Caco-2 (cell line): ENCODE data around the gene ENTPD1. TPM values are rescaled to one million over a fixed set of nuclear protein-coding genes. Genes with fewer than 3 reads are reported as not detected.

Experiments
- BruUV-seq: library from RNA; stranded (reverse); fragments of 400-500 nt; replicated peaks from 2 replicates; lab custom pipeline; 2021; lab: Mats Ljungman, UMichigan
- CTCF ChIA-PET: fragments of 300-600 bp; sonication (Branson Sonifier 250); formaldehyde crosslinking; loops from one replicate; lab custom pipeline; 2022; ENCODE audit warnings: antibody characterized with exemption; lab: Charles Lee
- POLR2A ChIA-PET: fragments of 300-600 bp; sonication (Branson Sonifier 250); formaldehyde crosslinking; loops from one replicate; lab custom pipeline; 2022; ENCODE audit warnings: antibody characterized with exemption; lab: Charles Lee
- DNase-seq, 2 experiments: peaks; one replicate each; pipeline versions ENCODE4 v3.0.0 to v3.0.0-alpha.2; 2020 to 2022
- H3K27me3 ChIP-seq: replicated peaks from 2 replicates; pipeline ENCODE4 v1.6.0; 2011; ENCODE audit warnings: low read length; ENCODE audit not compliant: control insufficient read depth, insufficient read depth
- H3K36me3 ChIP-seq: 2 replicates; pipeline ENCODE4 v1.5.1; 2011; ENCODE audit warnings: low read length; ENCODE audit not compliant: control insufficient read depth, insufficient read depth
- H3K4me1 ChIP-seq: fragments of 250-450 bp; sonication (Bioruptor Pico); 2 replicates; pipeline ENCODE4 v1.5.1; 2020; ENCODE audit warnings: mild to moderate bottlenecking
- H3K4me3 ChIP-seq: 2 replicates; pipeline ENCODE4 v1.5.1; 2011; ENCODE audit warnings: low read depth, mild to moderate bottlenecking, control low read depth, low read length
- H3K9me3 ChIP-seq: fragments of 250-450 bp; sonication (Bioruptor Pico); 2 replicates; pipeline ENCODE4 v1.5.1; 2020; ENCODE audit warnings: mild to moderate bottlenecking, moderate library complexity
- H3K27ac Mint-ChIP-seq: one replicate; pipeline ENCODE4 v1.8.0; 2022; ENCODE audit warnings: mixed read lengths; ENCODE audit not compliant: unreplicated experiment
- H3K27me3 Mint-ChIP-seq: one replicate; pipeline ENCODE4 v1.8.0; 2022; ENCODE audit warnings: mixed read lengths; ENCODE audit not compliant: insufficient read depth, unreplicated experiment
- H3K36me3 Mint-ChIP-seq: one replicate; pipeline ENCODE4 v1.8.0; 2022; ENCODE audit warnings: mild to moderate bottlenecking, mixed read lengths; ENCODE audit not compliant: insufficient read depth, unreplicated experiment
- H3K4me1 Mint-ChIP-seq: one replicate; pipeline ENCODE4 v1.8.0; 2022; ENCODE audit warnings: low read depth, mixed read lengths; ENCODE audit not compliant: unreplicated experiment
- H3K4me3 Mint-ChIP-seq: one replicate; pipeline ENCODE4 v1.8.0; 2022; ENCODE audit warnings: mild to moderate bottlenecking, moderate library complexity, mixed read lengths; ENCODE audit not compliant: unreplicated experiment
- H3K9me3 Mint-ChIP-seq: one replicate; pipeline ENCODE4 v1.8.0; 2022; ENCODE audit warnings: mixed read lengths; ENCODE audit not compliant: unreplicated experiment
- CTCF ChIP-seq, 2 experiments: fragments of 200-600 bp in 1 of 2; IDR thresholded peaks; 1 replicate in 1 of 2; 2 replicates in 1 of 2; pipeline versions ENCODE4 v1.5.1 to v1.8.0; 2011 to 2022; ENCODE audit warnings: antibody characterized with exemption in 1 of 2, control low read depth in 1 of 2, inconsistent platforms in 1 of 2, low read depth in 1 of 2, low read length in 1 of 2, mild to moderate bottlenecking in 1 of 2, moderate library complexity in 1 of 2; ENCODE audit not compliant: insufficient read depth in 1 of 2, severe bottlenecking in 1 of 2, unreplicated experiment in 1 of 2
- intact Hi-C: fragments of 100-400 bp; cut with micrococcal nuclease; formaldehyde crosslinking; loops from one replicate; pipeline ENCODE4 v1.10.0; 2022; ENCODE audit not compliant: unreplicated experiment
- total RNA-seq: library from RNA; stranded (reverse); gene quantifications from 2 replicates; pipeline ENCODE4 v1.2.3, GENCODE V29; 2022

Gene ENTPD1
- total RNA-seq, 1 experiment from 2014 or later = 2.2 TPM

GRCh38 chr10:95861386-95861785 is 105.4 kb downstream of the ENTPD1 start:
- no peak overlapping the region for H3K27ac Mint-ChIP-seq
- Histone ChIP-seq H3K4me1 (peaks cover 11% of the 10 kb centered on the region; the same call in 1 of the 2 replicates), H3K27me3 (no peaks in the 10 kb centered on the region), H3K9me3 (no peaks in the 10 kb centered on the region), H3K36me3 (no peaks in the 10 kb centered on the region), H3K4me3 (no peak overlapping the region)
- CTCF ChIA-PET = interaction anchor here (2.4 kb wide), 1 partner anchor 168 kb away, joined by 8 read pairs; the partner anchor contains the start of gene TCTN3
- intact Hi-C loops = no loop called here
- no peaks in the 10 kb centered on the region for H3K27me3 Mint-ChIP-seq
- no peak for TF ChIP-seq CTCF (IDR thresholded peaks at IDR 0.05; ENCODE audit: insufficient read depth in 1 of 2, low read depth in 1 of 2, low read length in 1 of 2, severe bottlenecking in 1 of 2, unreplicated experiment in 1 of 2)
- BruUV-seq = no TSS peak
- peaks cover 12% of the 10 kb centered on the region for H3K4me1 Mint-ChIP-seq
- H3K9me3 Mint-ChIP-seq = peaks cover under 1% of the 10 kb centered on the region
- H3K36me3 Mint-ChIP-seq = no peaks in the 10 kb centered on the region
- no peak for DNase-seq
- POLR2A ChIA-PET = no interaction called here
- no peak overlapping the region for H3K4me3 Mint-ChIP-seq

GRCh38 chr10:95864906-95865813 is 109.2 kb downstream of the ENTPD1 start:
- ChIA-PET POLR2A (interaction anchor here (2.6 kb wide), 1 partner anchor 172 kb away, joined by 14 read pairs; the partner anchor contains the start of gene TCTN3), CTCF (interaction anchor here (0.6 to 2.8 kb wide), 10 partner anchors 18 to 263 kb away, joined by 3 to 75 read pairs (median 4); partner anchors contain the start of genes CC2D2B and TCTN3)
- BruUV-seq = no TSS peak
- H3K27me3 ChIP-seq = no peaks in the 10 kb centered on the region
- Mint-ChIP-seq H3K36me3 (no peaks in the 10 kb centered on the region), H3K4me1 (peaks cover 15% of the 10 kb centered on the region), H3K27ac (no peak overlapping the region), H3K9me3 (no peaks in the 10 kb centered on the region), H3K4me3 (no peak overlapping the region), H3K27me3 (no peaks in the 10 kb centered on the region)
- H3K4me1 ChIP-seq = peaks cover 17% of the 10 kb centered on the region; the same call in 1 of the 2 replicates
- intact Hi-C loops = loop anchor here (1.0 kb wide), 1 partner anchor 171 kb away; no protein-coding TSS in a partner anchor
- H3K9me3 ChIP-seq = no peaks in the 10 kb centered on the region
- TF ChIP-seq CTCF (IDR thresholded peaks at IDR 0.05; ENCODE audit: insufficient read depth in 1 of 2, low read depth in 1 of 2, low read length in 1 of 2, severe bottlenecking in 1 of 2, unreplicated experiment in 1 of 2) = peak; percentile 56 to 64
- no peak overlapping the region for H3K4me3 ChIP-seq
- DNase-seq = peak; percentile 55 to 64
- no peaks in the 10 kb centered on the region for H3K36me3 ChIP-seq

- peak; percentile 42 to 52 for DNase-seq
- no peaks in the 10 kb centered on the region for H3K27me3 ChIP-seq
- no peak for TF ChIP-seq CTCF (IDR thresholded peaks at IDR 0.05; ENCODE audit: insufficient read depth in 1 of 2, low read depth in 1 of 2, low read length in 1 of 2, severe bottlenecking in 1 of 2, unreplicated experiment in 1 of 2)
- Mint-ChIP-seq H3K9me3 (no peaks in the 10 kb centered on the region), H3K4me1 (peaks cover 15% of the 10 kb centered on the region), H3K4me3 (peak overlapping the region; percentile 39), H3K27ac (peak overlapping the region; percentile 67), H3K36me3 (no peaks in the 10 kb centered on the region), H3K27me3 (no peaks in the 10 kb centered on the region)
- POLR2A ChIA-PET = interaction anchor here (2.6 kb wide), 1 partner anchor 172 kb away, joined by 14 read pairs; the partner anchor contains the start of gene TCTN3
- no peaks in the 10 kb centered on the region for H3K36me3 ChIP-seq
- H3K9me3 ChIP-seq = no peaks in the 10 kb centered on the region
- intact Hi-C loops = loop anchor here (1.0 kb wide), 2 partner anchors 41 to 172 kb away; partner anchors contain the start of gene CC2D2B
- peaks cover 17% of the 10 kb centered on the region; the same call in 1 of the 2 replicates for H3K4me1 ChIP-seq
- BruUV-seq = no TSS peak
- H3K4me3 ChIP-seq = no peak overlapping the region
- CTCF ChIA-PET = interaction anchor here (0.9 to 2.8 kb wide), 5 partner anchors 22 to 262 kb away, joined by 3 to 75 read pairs (median 5); partner anchors contain the start of genes CC2D2B and TCTN3
Measured at GRCh38 chr10:95865814-95866466, 110.0 kb downstream of the ENTPD1 start.
